ENCODE data around the gene AFAP1. TPM values are rescaled to one million over a fixed set of nuclear protein-coding genes. Genes with fewer than 3 reads are reported as not detected.

The AFAP1 gene
- total and polyA plus RNA-seq, 2 donors (not counting 1 experiment from before 2014, with no cell fraction given), result 0.03 to 0.44 TPM

- peaks cover 0 to 4% (median 0%) of the 10 kb centered on the region in 4 experiments for H3K27me3 ChIP-seq (replicated peaks in 1 of 4; ENCODE audit: control extremely low read depth in 1 of 4, control insufficient read depth in 3 of 4, insufficient read depth in 4 of 4, low read length in 3 of 4)
- H2AFZ ChIP-seq (ENCODE audit: insufficient read depth, low read depth, low read length, poor library complexity, severe bottlenecking), result no peak overlapping the region
- POLR2A ChIA-PET, result interaction anchor here (0.7 kb wide), 1 partner anchor 184 kb away, joined by 4 read pairs; no protein-coding TSS in a partner anchor
- Mint-ChIP-seq H3K27me3 (peaks cover 29% of the 10 kb centered on the region), H3K27ac (no peak overlapping the region), H3K9me3 (ENCODE audit: insufficient read depth) (no peaks in the 10 kb centered on the region), H3K4me1 (no peaks in the 10 kb centered on the region), H3K4me3 (no peak overlapping the region)
- 69% methylated on average over 11 of the region's 16 CpGs for WGBS (ENCODE audit: insufficient coverage)
- no peak overlapping the region for H3K4me3 ChIP-seq (ENCODE audit: control extremely low read depth in 1 of 5, extremely low read depth in 1 of 5, insufficient read depth in 1 of 5, low read depth in 2 of 5, low read length in 4 of 5)
- H3K27ac ChIP-seq (ENCODE audit: low read length in 2 of 2), result no peak overlapping the region
- intact Hi-C loops (cut with micrococcal nuclease), result loop anchor here (1.0 to 5.0 kb wide), 2 partner anchors 388 to 1087 kb away; partner anchors contain the start of gene BLOC1S4
- ATAC-seq (ENCODE audit: low read depth), result peak; percentile 73
- H3K79me2 ChIP-seq (ENCODE audit: control insufficient read depth, insufficient read depth, low read length), result no peaks in the 10 kb centered on the region
- H3K4me2 ChIP-seq (replicated peaks; ENCODE audit: low read depth, low read length, poor library complexity, severe bottlenecking), result no peak overlapping the region
- DNase-seq, result peak; percentile 69
- H4K20me1 ChIP-seq (ENCODE audit: control insufficient read depth, insufficient read depth, low read length, poor library complexity, severe bottlenecking), result no peaks in the 10 kb centered on the region
- TF ChIP-seq CTCF (IDR thresholded peaks at IDR 0.05) (peak; percentile 87), EZH2 (IDR thresholded peaks at IDR 0.05; ENCODE audit: borderline replicate concordance, insufficient read depth, low read depth, low read length, poor library complexity, severe bottlenecking) (no peak)
- no peaks in the 10 kb centered on the region for H3K9me3 ChIP-seq (ENCODE audit: control extremely low read depth in 1 of 3, control insufficient read depth in 2 of 3, insufficient read depth in 1 of 3, low read length in 2 of 3)
- no peaks in the 10 kb centered on the region for H3K4me1 ChIP-seq (ENCODE audit: control insufficient read depth in 2 of 2, insufficient read depth in 2 of 2, low read length in 2 of 2)
- CTCF ChIA-PET, result interaction anchor here (0.7 to 4.9 kb wide), 28 partner anchors 9 to 1113 kb away, joined by 3 to 49 read pairs (median 6); partner anchors contain the start of gene SH3TC1
- no peaks in the 10 kb centered on the region for H3K36me3 ChIP-seq (replicated peaks in 1 of 2; ENCODE audit: control extremely low read depth in 1 of 2, control insufficient read depth in 1 of 2, extremely low read depth in 1 of 2, insufficient read depth in 2 of 2, low read length in 1 of 2)
- no peak overlapping the region for H3K9ac ChIP-seq (ENCODE audit: low read length)
These were observed 135.5 kb downstream of the AFAP1 start for GRCh38 chr4:7803992-7804755.

- H3K27ac Mint-ChIP-seq, result no peak overlapping the region
- no peak overlapping the region for H3K27ac ChIP-seq (ENCODE audit: low read length in 2 of 2)
- H3K4me1 ChIP-seq (ENCODE audit: control insufficient read depth in 2 of 2, insufficient read depth in 2 of 2, low read length in 2 of 2), result no peaks in the 10 kb centered on the region
- no peak overlapping the region for H3K9ac ChIP-seq (ENCODE audit: low read length)
- POLR2A ChIA-PET, result no interaction called here
- H3K9me3 Mint-ChIP-seq (ENCODE audit: insufficient read depth), result no peaks in the 10 kb centered on the region
- H3K4me3 Mint-ChIP-seq, result no peak overlapping the region
- no peaks in the 10 kb centered on the region for H3K79me2 ChIP-seq (ENCODE audit: control insufficient read depth, insufficient read depth, low read length)
- peaks cover 26% of the 10 kb centered on the region for H3K27me3 Mint-ChIP-seq
- H2AFZ ChIP-seq (ENCODE audit: insufficient read depth, low read depth, low read length, poor library complexity, severe bottlenecking), result no peak overlapping the region
- H4K20me1 ChIP-seq (ENCODE audit: control insufficient read depth, insufficient read depth, low read length, poor library complexity, severe bottlenecking), result no peaks in the 10 kb centered on the region
- TF ChIP-seq EZH2 (IDR thresholded peaks at IDR 0.05; ENCODE audit: borderline replicate concordance, insufficient read depth, low read depth, low read length, poor library complexity, severe bottlenecking) (no peak), CTCF (IDR thresholded peaks at IDR 0.05) (no peak)
- 89% methylated on average over 7 of the region's 7 CpGs for WGBS (ENCODE audit: insufficient coverage)
- intact Hi-C loops (cut with micrococcal nuclease), result loop anchor here (5.0 kb wide), 1 partner anchor 1086 kb away; the partner anchor contains the start of gene BLOC1S4
- CTCF ChIA-PET, result interaction anchor here (1.0 to 4.9 kb wide), 16 partner anchors 9 to 1083 kb away, joined by 3 to 49 read pairs (median 8); partner anchors contain the start of gene SH3TC1
- no peaks in the 10 kb centered on the region for H3K36me3 ChIP-seq (replicated peaks in 1 of 2; ENCODE audit: control extremely low read depth in 1 of 2, control insufficient read depth in 1 of 2, extremely low read depth in 1 of 2, insufficient read depth in 2 of 2, low read length in 1 of 2)
- no peak overlapping the region for H3K4me3 ChIP-seq (ENCODE audit: control extremely low read depth in 1 of 5, extremely low read depth in 1 of 5, insufficient read depth in 1 of 5, low read depth in 2 of 5, low read length in 4 of 5)
- no peaks in the 10 kb centered on the region for H3K4me1 Mint-ChIP-seq
- DNase-seq, result no peak
- no peak overlapping the region for H3K4me2 ChIP-seq (replicated peaks; ENCODE audit: low read depth, low read length, poor library complexity, severe bottlenecking)
- H3K9me3 ChIP-seq (ENCODE audit: control extremely low read depth in 1 of 3, control insufficient read depth in 2 of 3, insufficient read depth in 1 of 3, low read length in 2 of 3), result peaks cover 0 to under 1% (median 0%) of the 10 kb centered on the region in 3 donors
- peaks cover 0 to 5% (median 0%) of the 10 kb centered on the region in 4 experiments for H3K27me3 ChIP-seq (replicated peaks in 1 of 4; ENCODE audit: control extremely low read depth in 1 of 4, control insufficient read depth in 3 of 4, insufficient read depth in 4 of 4, low read length in 3 of 4)
- ATAC-seq (ENCODE audit: low read depth), result no peak
These were observed 136.3 kb downstream of the AFAP1 start for GRCh38 chr4:7803371-7803770.

Data from B cell (primary cell).